Measurements from ENCODE around the gene TMEM190.

DNA sequence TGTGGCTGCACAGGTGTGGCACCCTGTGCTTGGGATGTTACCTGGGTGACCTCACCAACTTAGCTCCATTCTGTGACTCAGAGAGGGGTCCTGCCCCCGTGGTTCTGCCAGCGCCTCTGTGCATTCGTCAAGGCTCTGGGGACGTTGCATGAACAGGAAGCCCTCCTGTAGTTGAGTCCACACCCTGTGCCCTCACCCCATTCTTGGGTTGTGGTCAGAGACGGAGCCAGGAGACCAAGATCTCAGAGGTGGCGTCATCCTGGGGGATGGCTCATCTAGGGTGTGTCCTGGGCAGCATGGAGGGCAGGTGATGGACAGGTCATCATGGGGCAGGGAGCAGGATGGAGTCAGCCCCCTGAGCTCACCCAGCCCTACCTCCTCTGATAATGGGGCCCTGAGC is 24.6 kb upstream of the TMEM190 start:
- TF ChIP-seq CTCF (IDR thresholded peaks at IDR 0.05): no peak
- TF ChIP-seq POLR2A (IDR thresholded peaks at IDR 0.05): no peak
